Gastrocnemius medialis (tissue), 4 donors: Measurements from ENCODE around the gene RIMKLA. TPM values are rescaled to one million over a fixed set of nuclear protein-coding genes. Genes with fewer than 3 reads are reported as not detected.

Experiments
- ATAC-seq, 2 donors: fragments of 150-250 bp; one replicate each; pipeline ENCODE4 v1.9.1; 2016
- DNase-seq, 2 donors: peaks; one replicate each; pipeline ENCODE4 v3.0.0-alpha.2; 2019
- H3K27ac ChIP-seq, 4 donors: fragments of 200-600 bp; sonication (generic); 1 replicate in 1 of 4; 2 replicates in 3 of 4; pipeline ENCODE4 v1.5.1; 2016 to 2018; ENCODE audit warnings: mild to moderate bottlenecking in 2 of 4, moderate library complexity in 1 of 4
- H3K27me3 ChIP-seq, 3 donors: fragments of 200-600 bp; sonication (generic) in 2 of 3; 1 replicate in 1 of 3; 2 replicates in 2 of 3; pipeline versions ENCODE4 v1.5.1 to v1.6.0; 2016 to 2019; ENCODE audit warnings: mild to moderate bottlenecking in 1 of 3, moderate library complexity in 1 of 3
- H3K36me3 ChIP-seq, 2 donors: fragments of 200-600 bp; sonication (generic) in 1 of 2; one replicate each; pipeline ENCODE4 v1.5.1; 2017 to 2018
- H3K4me1 ChIP-seq, 2 donors: fragments of 200-600 bp; sonication (generic) in 1 of 2; one replicate each; pipeline ENCODE4 v1.5.1; 2016 to 2017; ENCODE audit warnings: mild to moderate bottlenecking in 2 of 2
- H3K4me3 ChIP-seq, 4 donors: fragments of 200-600 bp; sonication (generic) in 3 of 4; 1 replicate in 1 of 4; 2 replicates in 3 of 4; pipeline ENCODE4 v1.5.1; 2016 to 2019; ENCODE audit warnings: mild to moderate bottlenecking in 2 of 4
- H3K9me3 ChIP-seq, 3 donors: fragments of 200-600 bp; sonication (generic) in 2 of 3; 1 replicate in 1 of 3; 2 replicates in 2 of 3; pipeline ENCODE4 v1.5.1; 2016 to 2019
- POLR2A ChIP-seq, 2 donors: fragments of 450-650 bp; IDR thresholded peaks; one replicate each; pipeline ENCODE4 v1.6.1; 2017; ENCODE audit warnings: antibody characterized with exemption in 2 of 2, mild to moderate bottlenecking in 2 of 2, moderate library complexity in 2 of 2
- in situ Hi-C, 4 donors: fragments of 200-750 bp; cut with MboI; loops; one replicate each; pipeline versions ENCODE4 v1.15.0 to v1.8.0; 2017; ENCODE audit warnings: low sequenced_read_pairs in 4 of 4
- intact Hi-C: fragments of 100-400 bp; cut with DNase I; formaldehyde crosslinking; loops from one replicate; pipeline ENCODE4 v1.15.1; 2023; ENCODE audit warnings: low total_unique reads
- total RNA-seq, 4 donors: library from RNA; depleted of rRNA; stranded (reverse); fragments of >200 nt; gene quantifications; one replicate each; pipeline versions ENCODE4 v1.1.0 to v1.2.3, GENCODE V29; 2016
- TF ChIP-seq, protein P1 (sequence below), 5 experiments: fragments of 450-650 bp in 3 of 5; fragments of 200-600 bp in 2 of 5; sonication (generic) in 2 of 5; IDR thresholded peaks in 4 of 5; conservative IDR thresholded peaks in 1 of 5; 1 replicate in 4 of 5; 2 replicates in 1 of 5; pipeline ENCODE4 v1.5.1; 2016 to 2019; ENCODE audit warnings: antibody characterized with exemption in 5 of 5, mild to moderate bottlenecking in 3 of 5, moderate library complexity in 3 of 5

Gene RIMKLA
- total RNA-seq, 4 donors from 2014 or later: 0.78 to 1.2 (median 0.85) TPM

- ATAC-seq (no peak), DNase-seq (no peak)
- H3K4me1 ChIP-seq: peaks cover 23 to 25% of the 10 kb centered on the region in 2 donors
- no peak overlapping the region for H3K27ac ChIP-seq
- intact Hi-C loops: loop anchor here (10.0 kb wide), 1 partner anchor 224 kb away; the partner anchor contains the start of gene YBX1
- no peaks in the 10 kb centered on the region for H3K27me3 ChIP-seq
- no peak for TF ChIP-seq POLR2A (IDR thresholded peaks at IDR 0.05)
- TF ChIP-seq, protein P1, sequence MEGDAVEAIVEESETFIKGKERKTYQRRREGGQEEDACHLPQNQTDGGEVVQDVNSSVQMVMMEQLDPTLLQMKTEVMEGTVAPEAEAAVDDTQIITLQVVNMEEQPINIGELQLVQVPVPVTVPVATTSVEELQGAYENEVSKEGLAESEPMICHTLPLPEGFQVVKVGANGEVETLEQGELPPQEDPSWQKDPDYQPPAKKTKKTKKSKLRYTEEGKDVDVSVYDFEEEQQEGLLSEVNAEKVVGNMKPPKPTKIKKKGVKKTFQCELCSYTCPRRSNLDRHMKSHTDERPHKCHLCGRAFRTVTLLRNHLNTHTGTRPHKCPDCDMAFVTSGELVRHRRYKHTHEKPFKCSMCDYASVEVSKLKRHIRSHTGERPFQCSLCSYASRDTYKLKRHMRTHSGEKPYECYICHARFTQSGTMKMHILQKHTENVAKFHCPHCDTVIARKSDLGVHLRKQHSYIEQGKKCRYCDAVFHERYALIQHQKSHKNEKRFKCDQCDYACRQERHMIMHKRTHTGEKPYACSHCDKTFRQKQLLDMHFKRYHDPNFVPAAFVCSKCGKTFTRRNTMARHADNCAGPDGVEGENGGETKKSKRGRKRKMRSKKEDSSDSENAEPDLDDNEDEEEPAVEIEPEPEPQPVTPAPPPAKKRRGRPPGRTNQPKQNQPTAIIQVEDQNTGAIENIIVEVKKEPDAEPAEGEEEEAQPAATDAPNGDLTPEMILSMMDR (IDR thresholded peaks at IDR 0.05 in 4 of 5, conservative IDR thresholded peaks at IDR 0.05 in 1 of 5): no peak
- H3K9me3 ChIP-seq: no peaks in the 10 kb centered on the region
- H3K36me3 ChIP-seq: peaks cover 0 to 30% of the 10 kb centered on the region in 2 donors
- in situ Hi-C loops: no loop called here
- no peak overlapping the region for H3K4me3 ChIP-seq
These were observed 80.6 kb downstream of the RIMKLA start for GRCh38 chr1:42461196-42461595.

DNA sequence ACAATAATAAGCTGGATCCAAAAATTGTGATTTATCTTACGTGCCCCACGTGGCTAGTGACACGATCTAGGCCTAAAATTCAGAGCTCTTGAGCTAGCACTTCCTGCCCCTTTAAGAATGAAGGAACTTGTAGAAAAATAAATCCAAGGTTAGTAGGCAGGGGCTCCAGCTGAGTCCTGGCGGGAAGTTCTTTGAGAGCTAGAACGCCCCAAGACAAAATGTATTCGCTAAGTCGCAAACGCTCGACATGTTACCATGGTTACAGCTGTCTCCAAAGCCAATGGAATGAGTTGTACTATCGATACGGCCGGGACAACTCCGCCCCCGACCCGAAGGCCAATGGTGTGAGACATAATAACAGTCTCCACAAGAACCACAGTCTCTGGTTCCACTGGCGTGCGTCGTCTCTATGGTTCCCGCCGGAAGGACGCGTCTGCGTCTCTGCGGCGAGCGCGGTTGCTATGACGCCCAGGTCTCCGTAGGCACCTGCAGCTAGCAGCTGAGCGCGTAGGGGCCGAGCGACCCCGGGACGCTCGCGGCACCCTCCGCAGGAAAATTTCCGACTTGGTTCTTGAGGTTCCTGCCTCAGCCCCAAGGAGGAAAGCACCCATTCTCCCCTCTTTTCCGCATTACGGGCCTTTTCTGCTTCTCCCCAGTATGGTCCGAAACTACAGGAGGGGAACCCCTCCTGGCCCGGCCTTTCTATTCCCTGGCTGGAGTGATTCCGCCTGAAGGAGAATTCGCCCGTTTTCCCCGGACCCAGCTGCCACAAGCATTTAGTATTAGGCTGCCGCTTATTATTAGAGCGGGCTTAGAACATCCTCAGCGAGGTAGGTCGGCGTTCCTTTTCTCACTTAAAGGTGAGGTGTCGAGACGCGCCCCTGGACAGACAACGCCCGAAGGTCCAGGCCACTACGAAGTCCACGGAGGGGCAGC is 82.5 kb downstream of the RIMKLA start, which contains the start of gene CCDC30:
CCDC30 (plus strand) TSS at position 459 of the 936 bp plus-strand sequence. CDS start 17,266 bp downstream, outside the sequence.
- H3K27ac ChIP-seq: no peak within 1 kb of the TSS
- in situ Hi-C loops (no loop called here), intact Hi-C loops (loop anchor here (1.0 to 10.0 kb wide), 5 partner anchors 120 to 354 kb away; partner anchors contain the start of genes C1orf50, ERMAP, P3H1 and PPIH)
- H3K27me3 ChIP-seq: no peaks in the 10 kb centered on the region
- peak; percentile 100 for ATAC-seq
- peaks cover 0 to 30% of the 10 kb centered on the region in 2 donors for H3K36me3 ChIP-seq
- peak within 1 kb of the TSS; percentile 61 to 79 (median 70) for H3K4me3 ChIP-seq
- peaks cover 14 to 16% of the 10 kb centered on the region in 2 donors for H3K4me1 ChIP-seq
- DNase-seq: peak; percentile 94 to 95
- H3K9me3 ChIP-seq: no peaks in the 10 kb centered on the region
- TF ChIP-seq POLR2A (IDR thresholded peaks at IDR 0.05): no peak
- TF ChIP-seq, protein P1 (IDR thresholded peaks at IDR 0.05 in 4 of 5, conservative IDR thresholded peaks at IDR 0.05 in 1 of 5): no peak

DNA sequence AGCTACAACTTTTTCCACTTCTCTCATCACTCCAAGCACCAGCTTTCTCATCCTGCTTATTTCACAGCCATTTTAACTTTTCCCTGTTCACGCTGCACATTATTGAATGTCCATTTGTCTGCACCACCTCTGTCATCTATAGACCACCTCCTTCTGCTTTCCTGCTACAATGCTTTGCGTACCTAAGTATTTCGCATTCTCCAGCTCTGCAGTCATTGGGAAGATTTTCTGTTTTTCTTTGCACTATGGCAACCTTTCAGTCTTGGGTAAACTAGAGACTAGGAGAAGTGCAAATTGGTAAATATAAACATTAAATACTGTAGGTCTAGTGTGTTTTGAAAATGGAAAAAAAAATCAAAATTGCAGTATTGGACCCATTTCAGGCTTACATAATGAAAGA is 83.3 kb downstream of the RIMKLA start:
- Histone ChIP-seq H3K36me3 (peaks cover 0 to 24% of the 10 kb centered on the region in 2 donors), H3K4me3 (peak overlapping the region in 3 of 4 donors; percentile 67 to 79 (median 73)), H3K9me3 (no peaks in the 10 kb centered on the region), H3K27me3 (no peaks in the 10 kb centered on the region), H3K27ac (no peak overlapping the region), H3K4me1 (peaks cover 14 to 16% of the 10 kb centered on the region in 2 donors)
- TF ChIP-seq, protein P1 (IDR thresholded peaks at IDR 0.05 in 4 of 5, conservative IDR thresholded peaks at IDR 0.05 in 1 of 5): no peak
- no peak for TF ChIP-seq POLR2A (IDR thresholded peaks at IDR 0.05)
- no peak for DNase-seq
- no peak for ATAC-seq
- in situ Hi-C loops: no loop called here
- intact Hi-C loops: loop anchor here (1.0 to 10.0 kb wide), 5 partner anchors 121 to 353 kb away; partner anchors contain the start of genes C1orf50, ERMAP, P3H1 and PPIH

GRCh38 chr1:42466030-42466429 is 85.4 kb downstream of the RIMKLA start:
- H3K4me3 ChIP-seq: no peak overlapping the region
- H3K36me3 ChIP-seq: peaks cover 0 to 3% of the 10 kb centered on the region in 2 donors
- H3K9me3 ChIP-seq: no peaks in the 10 kb centered on the region
- no peak for DNase-seq
- H3K27ac ChIP-seq: no peak overlapping the region
- H3K27me3 ChIP-seq: no peaks in the 10 kb centered on the region
- H3K4me1 ChIP-seq: peaks cover 14 to 16% of the 10 kb centered on the region in 2 donors
- intact Hi-C loops: loop anchor here (10.0 kb wide), 1 partner anchor 219 kb away; the partner anchor contains the start of gene YBX1
- in situ Hi-C loops: no loop called here
- ATAC-seq: no peak
- TF ChIP-seq, protein P1 (IDR thresholded peaks at IDR 0.05 in 4 of 5, conservative IDR thresholded peaks at IDR 0.05 in 1 of 5): no peak
- no peak for TF ChIP-seq POLR2A (IDR thresholded peaks at IDR 0.05)
